Activated T-helper 1 cell treated with anti-CD3 and anti-CD28 coated beads, Interleukin-2, amount 50 U/mL, for 16 hours (primary cell): Measurements from ENCODE around the gene ANK3.

Experiments used
- DNase-seq, 2 donors: peaks; one replicate each; pipeline ENCODE4 v3.0.0-alpha.2; 2020; ENCODE audit warnings: low read depth in 1 of 2, low spot score in 1 of 2

ANK3 gene

DNA sequence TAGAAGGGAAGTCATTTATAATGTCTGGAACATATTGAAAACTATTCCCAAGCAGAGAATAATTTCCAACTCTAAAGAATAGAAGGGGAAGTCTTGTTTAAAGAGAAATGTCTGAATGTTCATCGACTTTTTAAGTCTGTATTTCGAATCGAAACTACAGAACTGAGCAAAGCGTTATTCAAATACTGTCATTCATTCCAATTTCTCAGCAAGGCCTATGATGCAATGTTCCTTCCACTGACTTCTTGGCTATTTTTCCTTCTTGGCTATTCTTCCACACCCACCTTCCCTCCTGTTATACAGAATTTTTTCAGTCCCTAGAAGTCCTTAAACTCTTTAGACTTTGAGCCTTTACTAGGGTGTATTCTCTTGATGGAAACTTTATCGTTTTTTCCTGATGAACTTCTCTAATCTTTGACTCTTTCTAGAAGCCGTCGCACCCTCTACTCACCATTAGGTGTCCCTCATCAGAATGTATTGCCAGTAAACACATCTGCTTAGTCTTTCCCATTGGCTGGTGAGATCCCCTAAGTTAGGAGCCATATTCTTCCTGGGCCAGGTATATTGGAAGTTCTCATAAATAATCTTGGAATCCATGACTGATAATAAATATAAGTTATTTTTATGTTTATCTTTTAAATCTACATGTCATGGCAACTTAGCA is 247.6 kb downstream of the ANK3 start:
- no peak for DNase-seq

DNA sequence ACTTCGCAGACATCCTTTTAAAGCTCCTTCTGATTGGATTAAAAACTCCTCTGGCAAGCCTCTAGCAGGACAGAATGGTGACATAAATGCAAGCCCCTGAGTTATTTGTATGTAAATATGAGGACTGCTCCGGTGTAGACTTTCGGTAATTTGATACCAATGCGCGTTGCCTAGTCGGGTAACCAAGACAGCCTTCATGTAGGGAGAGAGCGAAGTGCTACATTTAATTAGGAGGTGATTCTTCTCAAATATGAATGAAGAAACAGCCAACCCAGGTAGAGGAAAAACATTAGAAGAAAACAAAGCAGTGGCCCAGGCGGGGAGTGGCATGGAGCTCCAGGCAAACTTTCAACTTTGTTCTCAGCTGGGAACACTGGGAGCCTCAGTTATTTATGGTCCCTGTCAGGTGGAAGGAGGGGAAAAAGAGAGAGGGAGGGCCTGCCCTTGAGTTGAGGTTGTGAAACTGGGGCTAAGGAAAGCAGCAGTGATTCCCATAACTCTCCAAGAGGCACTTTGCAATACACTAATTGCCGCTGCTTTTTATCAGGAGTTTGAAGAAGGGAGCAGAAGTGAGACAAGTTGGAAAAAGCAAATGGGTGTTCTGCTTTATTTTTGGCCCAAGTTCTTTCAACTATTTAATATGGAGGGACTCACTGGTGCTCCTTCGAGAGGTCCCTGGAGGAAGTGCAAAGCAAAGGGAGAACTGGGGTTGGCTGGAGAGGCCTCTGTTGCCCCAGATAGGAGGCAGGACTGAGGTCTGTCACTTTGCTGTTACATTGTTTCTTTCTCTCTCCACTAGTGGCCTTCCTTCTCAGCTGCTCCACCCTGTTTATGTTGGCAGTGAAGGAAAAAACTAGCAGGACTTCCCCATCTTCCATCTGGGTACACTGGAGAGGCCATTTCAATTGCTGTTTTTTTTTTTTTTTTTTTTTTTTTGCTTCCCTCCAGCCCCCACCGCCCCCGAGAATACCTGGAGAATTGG is 248.7 kb downstream of the ANK3 start:
- no peak for DNase-seq

DNA sequence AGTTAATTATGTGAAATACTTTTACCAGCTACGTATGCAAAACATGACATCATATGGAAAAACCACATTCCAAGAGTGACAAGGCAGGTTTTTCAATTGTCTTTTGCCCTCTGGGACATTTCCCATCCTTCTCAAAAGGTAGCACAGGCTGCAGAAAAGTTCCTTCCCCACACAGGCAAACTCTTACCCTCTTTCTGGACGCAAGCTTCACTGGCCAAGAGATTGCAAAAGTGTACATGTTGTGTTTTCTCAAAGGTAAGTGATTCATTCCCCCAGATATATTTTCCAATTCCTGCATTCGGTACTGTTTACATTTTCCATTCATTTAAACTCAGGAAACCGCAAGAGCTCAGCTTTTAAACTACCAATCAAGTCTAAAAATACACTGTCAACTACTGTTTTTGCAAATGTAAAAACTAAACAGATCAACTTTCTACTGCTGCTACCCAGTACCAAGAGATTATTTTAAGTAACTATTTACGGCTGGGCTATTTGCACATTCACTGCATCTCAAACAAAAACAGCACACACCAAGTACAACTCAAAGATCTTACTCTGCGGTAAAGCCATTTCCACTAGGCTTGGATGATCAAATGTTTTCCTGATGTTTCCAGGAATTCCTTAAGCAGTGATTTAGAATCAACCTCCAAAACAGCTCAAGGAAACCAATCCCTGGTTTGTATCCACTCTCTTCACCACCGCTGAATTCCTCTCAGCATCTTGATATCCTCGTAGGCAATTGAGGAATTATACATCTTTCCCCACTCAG is 249.7 kb downstream of the ANK3 start:
- no peak for DNase-seq

DNA sequence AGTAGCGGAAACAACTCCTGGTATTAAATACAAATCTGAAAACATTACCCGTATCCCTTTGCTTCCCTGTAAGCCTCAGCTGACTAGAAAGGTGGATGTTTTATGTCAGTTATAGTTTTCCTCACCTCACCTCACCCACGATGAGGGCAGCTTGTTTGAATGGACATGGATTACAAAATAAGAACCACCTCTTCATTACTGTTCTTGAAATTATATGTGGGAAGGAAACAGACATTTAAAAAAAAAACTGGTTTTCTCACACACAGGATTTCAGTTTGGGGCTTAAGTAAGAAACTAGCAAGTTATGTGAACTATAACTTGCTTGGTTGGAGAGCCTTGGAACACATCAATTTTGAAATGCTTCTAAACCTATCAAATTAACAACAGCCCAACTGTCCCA is 250.4 kb downstream of the ANK3 start:
- no peak for DNase-seq

DNA sequence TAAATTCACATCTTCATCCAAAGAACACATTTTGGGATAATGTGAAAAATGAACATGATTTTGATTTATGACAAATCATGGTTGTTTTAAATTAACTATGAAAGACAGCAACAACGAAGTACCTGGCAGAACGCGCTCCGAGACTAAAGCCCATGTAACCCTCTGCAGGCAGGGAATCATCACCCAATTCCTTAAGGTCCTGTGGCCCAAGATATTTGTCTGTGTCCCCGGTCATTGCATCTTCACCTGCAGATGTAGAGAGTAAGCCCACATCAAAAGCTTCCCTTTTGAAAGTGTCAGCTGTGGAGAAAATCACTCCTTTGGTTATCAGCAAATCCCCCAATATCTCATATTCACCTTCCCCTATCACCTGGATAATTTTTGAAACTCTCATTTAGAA is 250.8 kb downstream of the ANK3 start:
- DNase-seq, result no peak

DNA sequence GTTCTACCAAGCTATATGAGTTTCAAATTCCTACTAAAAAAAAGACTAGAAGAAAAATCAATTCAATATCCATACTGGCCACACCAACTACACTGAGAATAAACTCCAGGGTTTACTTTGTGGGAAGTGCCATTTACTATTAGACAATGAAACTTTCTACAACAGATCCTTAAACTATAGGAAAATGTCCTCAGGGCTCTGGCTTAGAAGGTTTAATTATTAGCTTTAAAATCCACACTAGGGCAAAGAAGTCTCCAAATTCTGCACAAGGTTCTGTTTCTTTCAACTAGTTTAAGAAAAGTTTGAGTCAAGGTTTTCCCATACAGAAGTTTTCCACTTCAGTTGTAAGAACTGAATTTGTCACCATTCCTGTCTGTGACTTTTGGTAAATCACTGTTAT is 251.6 kb downstream of the ANK3 start:
- DNase-seq, result no peak

DNA sequence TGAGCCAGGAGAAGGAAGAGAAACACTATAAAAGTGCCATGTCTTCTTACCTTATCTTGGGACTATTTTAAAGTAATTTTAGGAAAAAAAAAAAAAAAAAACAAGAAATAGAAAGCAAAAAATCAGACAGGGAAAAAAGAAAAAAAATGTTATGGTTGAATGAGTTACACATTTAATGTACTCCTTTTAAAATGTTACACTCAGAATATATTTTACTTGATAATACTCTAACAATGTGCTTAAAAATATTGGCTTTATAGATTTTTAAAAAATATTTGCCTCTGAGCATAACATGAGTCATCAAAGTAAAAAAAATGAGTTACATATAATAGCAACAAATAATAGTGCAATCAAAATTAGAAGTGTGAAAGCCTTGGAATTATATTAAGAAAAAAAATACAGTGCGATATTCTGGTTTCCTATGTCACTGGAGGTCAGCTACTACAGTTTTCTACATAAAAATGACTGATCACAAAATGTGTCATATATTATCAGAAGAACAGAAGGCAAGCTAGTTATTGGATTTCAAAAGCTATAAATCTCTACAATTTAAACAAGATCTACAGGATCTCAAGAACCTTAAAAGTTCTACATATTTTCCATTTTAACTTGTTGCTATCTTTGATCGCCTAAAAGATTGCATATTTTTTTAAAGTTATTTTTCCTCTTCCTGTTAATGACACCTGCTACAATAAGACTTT is 252.2 kb downstream of the ANK3 start:
- DNase-seq, result no peak

DNA sequence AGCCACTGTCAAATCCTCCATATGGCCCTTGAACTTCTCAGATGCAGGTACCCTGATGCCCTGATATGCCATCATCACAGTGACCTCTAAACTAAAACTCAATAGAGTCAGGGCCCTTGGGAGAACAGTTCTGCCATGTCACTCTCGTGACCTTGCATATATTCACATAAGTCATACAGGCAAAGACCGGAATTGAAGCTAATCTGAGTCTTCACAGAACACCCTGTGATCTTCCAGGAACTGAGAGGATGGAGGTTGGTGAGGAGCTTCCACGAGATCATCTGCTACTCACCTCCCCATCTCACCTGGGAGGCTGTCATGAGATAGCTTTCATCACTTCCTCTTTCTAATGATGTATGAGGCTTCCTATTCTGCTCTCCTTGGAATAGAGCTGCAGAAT is 254.7 kb downstream of the ANK3 start:
- DNase-seq, result no peak

DNA sequence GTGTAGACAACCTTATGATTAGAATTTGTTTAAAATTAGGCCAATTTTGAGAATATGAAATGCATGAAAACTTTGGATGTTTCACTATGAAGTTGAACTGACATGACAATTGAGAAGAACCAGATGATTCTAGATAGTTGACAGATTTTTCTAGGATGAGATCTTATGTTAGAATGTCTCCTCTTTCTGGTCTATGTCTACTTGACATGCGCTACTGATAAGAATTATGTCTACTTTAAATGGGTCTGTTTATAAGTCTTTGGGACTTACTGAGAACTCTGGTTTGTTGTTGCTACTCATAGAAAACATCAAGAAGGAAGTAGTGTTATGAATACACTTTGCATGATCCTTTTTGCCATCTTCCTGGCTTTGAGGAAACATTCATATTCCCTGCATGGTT is 255.1 kb downstream of the ANK3 start:
- DNase-seq, result no peak

DNA sequence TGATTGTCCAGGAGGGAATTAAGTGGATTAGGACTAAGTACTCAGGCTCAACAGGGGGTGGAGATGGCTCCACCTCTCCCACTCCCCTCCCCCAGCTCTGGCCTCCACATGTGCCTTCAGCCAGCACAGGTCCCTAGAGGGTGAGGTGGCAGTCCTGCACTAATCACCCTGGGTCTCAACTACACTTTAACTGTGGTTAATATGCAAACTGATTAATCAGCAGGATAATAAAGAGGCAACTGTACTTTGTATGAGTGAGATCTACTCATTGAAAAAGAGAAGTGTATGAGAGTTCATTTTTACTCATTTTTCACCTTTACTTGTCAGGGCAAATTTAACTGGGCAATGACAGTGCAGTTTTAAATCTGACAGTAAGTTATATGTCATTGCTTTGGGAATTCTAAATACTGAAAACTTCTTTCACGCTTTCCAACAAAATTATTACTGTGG is 259.5 kb downstream of the ANK3 start:
- no peak for DNase-seq

DNA sequence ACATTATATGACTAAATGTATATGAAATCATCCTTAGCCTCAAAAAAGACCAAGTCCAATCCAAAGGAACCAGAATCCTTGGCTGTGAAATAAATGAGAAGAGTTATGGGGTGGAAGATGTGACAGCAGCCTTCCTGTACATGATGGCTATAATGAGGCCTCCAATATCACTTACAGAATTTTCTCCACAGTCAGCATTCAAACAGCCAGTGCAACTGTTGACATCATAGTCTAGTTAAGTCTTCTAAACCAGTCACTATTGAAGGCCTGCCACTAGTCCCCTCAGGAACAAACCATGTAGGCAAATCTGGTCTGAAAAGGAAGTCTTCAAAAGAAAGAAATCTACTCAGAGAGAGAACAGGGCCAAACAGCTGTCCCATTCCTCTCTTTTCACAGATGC is 263.8 kb downstream of the ANK3 start:
- DNase-seq, result no peak

DNA sequence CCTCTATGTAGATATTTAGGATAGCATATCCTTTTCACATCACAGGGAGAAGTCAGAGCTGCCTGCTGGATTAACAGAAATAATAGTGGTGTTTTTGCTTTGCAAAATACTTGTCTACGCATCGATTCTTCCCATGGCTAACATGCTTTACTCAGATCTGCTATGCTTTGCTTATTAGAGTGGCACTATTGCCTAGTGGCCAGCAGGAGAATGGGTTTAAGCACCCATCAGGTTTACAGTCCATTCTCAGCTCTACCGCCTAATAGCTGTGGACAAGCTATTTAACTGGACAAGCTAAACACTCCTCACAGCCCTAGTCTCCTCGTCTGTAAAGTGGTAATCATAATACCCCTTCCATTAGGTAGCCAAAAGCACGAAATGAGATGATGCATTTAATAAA is 265.1 kb downstream of the ANK3 start:
- no peak for DNase-seq

DNA sequence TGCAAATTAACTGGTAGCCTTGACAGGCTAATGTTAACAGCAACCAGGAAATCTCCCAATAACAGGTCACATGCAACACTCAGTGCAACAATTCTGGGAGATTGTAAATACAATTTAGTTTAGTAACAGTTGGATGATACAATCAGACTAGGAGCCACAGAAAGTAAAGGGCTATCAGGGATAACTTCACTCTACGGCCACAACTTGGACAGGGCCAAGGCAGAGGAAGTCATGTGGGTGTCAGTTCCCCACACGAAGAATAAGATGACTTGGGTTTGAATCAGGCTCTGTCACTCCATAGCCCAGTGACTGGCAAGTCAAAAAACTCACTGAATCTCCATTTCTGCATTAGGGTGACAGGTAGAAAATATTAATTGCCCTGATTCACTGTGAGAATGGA is 266.0 kb downstream of the ANK3 start:
- no peak for DNase-seq

DNA sequence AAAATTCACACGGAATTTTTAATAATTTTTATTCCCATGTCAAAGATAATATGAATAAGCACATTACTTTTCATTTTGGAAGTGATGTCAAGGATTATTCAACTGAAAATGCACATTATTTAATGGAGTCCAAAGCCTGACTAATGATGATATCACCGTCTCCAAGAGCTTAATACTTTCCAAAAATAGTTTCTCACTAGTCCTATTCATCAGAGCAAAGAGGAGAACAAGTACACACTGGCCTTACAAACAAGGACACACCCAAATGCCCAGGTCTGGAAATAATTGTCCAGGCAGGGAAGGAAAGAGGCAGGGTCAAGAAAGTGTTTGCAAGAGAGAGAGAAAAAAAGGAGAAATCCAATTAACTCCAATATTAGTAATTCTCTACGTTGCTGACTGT is 266.5 kb downstream of the ANK3 start:
- DNase-seq, result no peak

DNA sequence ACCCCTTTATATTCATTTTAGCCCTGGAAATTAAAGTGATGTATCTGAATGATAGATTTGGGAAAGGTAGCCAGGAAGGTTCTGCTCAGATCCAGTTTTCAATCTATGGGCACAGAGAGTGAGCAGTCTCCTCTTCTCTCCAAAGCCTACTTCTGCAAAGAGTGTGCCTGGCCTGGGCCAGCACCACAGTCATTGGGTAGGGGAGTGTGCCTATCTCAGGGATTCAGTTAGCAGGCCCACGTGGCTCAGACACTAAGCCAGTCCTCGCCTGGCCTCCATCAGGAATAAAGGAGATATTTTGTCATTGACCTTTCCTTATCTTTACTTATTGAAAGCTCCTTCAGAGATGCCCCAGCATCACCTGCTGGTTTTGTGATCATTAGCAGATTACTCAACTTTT is 267.5 kb downstream of the ANK3 start:
- no peak for DNase-seq

DNA sequence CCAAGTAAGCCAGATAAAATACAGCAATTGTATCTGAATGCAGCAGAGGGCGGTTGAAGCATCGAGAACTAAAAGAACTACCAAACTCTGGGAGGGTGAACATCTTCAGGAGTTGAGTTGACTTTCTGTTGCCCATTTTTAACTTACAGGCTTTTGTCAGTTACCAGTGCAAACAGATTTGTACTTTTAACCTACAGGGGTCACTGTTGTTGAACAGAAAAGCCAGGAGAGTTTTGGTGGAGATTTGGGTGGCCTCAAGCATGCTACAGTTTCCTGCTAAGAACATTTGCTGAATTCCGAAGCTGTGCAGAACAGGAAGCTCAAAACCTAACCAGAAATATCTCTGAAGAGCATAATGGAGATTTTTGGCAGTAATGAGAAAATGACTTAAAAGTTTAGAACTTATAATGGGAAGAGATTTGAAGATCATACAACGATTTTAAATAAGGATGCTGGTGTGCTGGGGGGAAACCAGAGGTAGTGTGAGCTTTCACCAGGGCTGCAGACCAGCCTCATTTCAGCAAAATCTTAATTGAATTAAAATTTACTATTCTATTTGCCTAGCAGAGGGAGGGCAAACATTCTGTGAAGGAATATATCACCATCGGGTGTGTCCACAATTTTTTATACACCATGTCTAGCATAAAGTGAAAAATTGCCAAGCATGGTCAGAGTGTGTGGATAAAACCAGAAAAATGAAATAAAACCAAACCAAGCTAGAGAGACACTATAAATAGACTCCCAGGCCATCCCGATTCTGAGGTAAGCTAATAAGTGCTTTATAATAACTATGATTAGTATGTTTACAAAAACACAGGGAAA is 274.7 kb downstream of the ANK3 start:
- no peak for DNase-seq

DNA sequence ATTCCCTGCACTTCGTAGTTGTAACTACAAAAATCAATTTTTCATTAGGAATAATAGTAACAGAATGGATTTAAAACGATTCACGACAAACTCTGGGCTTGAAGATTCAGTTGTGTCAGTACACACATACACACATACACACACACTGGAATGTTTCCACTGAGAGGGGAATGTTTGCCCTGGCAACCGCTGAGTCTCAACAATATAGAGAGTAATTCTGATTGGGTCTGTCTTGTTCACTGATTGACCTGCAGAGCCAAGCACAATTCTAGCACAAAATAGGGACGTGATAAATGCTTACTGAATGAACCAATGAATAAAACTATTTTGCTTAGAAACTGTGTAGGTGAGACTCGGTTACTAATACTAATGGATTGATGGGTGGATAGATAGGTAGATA is 278.9 kb downstream of the ANK3 start:
- DNase-seq, result no peak

DNA sequence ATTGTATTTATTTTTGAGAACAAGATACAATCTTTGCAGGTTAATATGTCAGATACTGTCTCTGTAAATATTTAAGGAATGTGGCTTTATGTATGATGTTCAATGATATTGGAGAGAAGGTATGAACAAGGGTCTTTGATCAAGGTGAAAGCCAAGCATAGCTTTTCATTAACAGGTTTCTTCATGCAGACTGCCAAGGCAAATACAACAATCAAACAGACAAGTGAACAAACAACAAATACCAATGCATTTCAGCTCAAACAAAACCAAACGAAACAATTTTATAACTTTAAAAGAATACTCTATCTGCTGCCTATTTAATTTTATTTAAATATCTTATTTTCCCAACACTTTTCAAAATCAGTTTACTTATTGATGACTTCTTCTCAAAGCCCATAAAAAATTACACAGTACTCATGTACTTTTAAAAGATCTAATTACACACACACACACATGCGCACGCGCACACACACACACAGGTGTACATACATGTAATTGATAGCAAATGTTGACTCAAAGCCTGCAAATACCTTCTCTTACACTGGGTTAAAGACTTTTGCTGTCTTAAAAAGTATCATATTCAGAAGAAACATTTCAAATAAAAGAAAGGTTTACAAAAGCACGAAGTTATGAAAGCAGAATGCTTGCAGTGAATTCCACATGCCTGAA is 282.2 kb downstream of the ANK3 start:
- DNase-seq, result no peak

DNA sequence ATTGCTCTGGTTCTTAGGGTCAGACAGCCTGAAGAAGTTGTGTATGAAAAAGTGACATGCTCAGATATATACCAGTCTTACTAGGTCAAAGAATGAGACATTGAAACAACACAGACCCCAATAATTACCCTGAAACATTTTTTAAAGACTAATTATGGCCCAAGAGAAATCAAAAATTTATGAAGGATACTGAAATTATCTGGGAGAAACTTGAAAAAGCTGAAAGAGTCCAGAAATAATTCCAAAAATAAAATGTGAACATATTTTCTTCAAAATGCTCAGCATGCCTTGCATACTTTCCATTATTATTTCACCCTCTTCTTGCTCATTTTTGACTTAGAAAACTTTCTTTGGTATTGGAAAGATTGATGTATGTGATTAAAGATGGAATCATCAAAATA is 284.4 kb downstream of the ANK3 start:
- no peak for DNase-seq

DNA sequence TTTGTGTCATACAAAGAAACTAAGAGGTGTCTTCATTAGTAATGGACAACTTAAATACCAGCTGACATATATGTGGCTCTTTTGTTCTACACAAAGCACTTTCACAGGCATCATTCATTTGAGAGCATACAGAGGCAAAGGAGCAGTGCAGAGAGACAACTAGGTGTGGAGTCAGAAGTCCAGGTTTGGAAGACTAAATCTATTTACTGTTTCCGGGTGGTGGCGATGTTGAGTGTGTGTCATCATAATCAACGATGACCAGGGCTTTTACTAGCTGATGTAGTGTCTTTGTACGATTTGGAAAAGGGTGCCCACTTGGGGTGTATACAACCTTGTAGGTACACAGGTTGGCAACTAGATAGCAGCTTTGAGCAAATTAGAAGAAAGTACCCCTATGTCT is 287.9 kb downstream of the ANK3 start:
- DNase-seq, result no peak
